Stimulated activated CD4-positive, alpha-beta T cell treated with anti-CD3 and anti-CD28 coated beads, Interleukin-2, amount 100 ng/mL, for 4 hours (primary cell): ENCODE measurements around the gene POU3F3.

Experiments used
- DNase-seq: peaks from one replicate; pipeline ENCODE4 v3.0.0-alpha.2; 2020; ENCODE audit warnings: low read depth

Gene POU3F3

DNA sequence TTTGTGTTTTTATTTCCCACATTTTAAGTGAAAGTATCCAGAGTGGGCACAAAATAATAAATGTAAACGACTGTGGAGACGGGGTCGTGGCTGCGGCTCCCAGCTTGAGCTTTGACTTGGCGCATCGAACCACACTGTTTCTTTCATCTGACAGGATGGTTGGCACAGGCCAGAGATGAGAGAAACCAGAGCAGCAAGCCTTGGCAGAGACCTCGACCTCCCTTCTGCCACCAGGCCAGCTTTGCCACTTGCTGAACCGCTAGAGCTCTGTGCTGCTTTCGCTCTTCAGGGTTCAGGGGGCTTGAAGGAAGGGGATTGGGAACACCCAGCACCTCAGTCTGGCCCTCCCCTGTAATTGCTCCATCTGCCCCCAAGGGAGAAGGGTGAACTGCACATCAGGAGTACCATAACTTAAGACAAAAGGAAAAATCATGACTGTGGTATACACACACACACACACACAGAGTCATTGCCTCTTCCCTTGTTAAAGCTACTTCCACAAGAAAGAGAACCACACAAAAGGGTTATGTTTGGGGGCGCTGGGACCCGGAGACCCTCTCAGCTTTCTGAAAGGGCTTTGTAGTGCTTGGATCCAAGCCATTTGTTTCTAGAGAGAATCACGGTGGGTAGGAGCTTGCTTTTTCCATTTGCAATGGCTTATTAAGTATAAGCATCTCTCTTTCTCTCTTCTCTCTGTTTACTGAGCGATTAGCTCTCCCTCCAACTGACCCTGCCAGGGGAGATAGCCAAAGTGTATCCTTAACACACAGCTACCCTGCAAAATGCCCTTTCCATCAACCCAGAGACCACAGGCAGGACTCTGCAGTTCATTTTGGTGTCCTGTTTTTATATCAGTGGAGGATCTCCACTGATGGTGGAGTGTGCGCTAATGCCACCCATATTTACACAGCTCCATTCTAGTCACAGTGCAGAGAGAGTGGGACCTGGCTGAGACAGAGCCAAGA lies 23.0 kb downstream of the POU3F3 start:
- no peak for DNase-seq

- no peak for DNase-seq
Measured at GRCh38 chr2:104878863-104879512, 25.1 kb downstream of the POU3F3 start.

GRCh38 chr2:104880076-104880475 lies 26.2 kb downstream of the POU3F3 start:
- DNase-seq = no peak

- no peak for DNase-seq
Measured at GRCh38 chr2:104883357-104883756, 29.4 kb downstream of the POU3F3 start.

GRCh38 chr2:104885119-104885782 lies 31.3 kb downstream of the POU3F3 start:
- no peak for DNase-seq

- no peak for DNase-seq
Measured at GRCh38 chr2:104887676-104888075, 33.8 kb downstream of the POU3F3 start.

DNA sequence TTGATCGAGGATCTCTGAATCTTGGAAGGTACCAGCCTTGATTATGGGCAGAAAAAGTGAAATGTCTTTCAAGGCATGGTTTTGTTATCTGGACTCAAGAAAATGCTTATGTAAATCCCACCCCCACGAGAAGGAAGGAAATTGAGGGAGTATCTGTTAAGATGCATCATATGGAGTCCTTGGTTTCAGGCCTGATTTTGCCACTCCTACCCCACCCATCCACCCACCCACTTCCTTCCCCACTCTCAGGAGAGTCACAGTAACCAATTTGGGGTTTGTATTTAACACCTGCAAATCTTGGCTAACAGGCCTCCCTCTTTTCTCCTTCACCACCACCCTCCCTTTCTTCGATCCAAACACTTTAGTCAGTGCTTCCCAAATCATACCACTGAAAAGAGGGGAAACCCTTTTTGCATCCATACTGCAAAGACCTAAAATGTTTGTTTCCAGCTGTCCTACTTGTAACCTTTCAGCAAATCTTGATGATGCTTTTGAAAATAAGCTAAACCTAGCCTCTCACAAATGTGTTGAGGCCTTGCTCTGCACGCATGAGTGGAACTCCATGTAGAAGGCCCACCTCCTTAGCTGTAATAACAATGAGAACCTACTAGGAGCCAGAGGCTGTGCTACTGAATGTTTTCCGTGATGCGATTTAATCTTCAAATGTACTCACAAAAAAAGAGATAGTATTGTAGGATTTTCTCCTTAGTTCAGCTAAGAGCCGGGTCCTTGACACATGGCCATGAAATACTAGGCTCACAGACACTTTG lies 34.8 kb downstream of the POU3F3 start:
- DNase-seq = no peak

DNA sequence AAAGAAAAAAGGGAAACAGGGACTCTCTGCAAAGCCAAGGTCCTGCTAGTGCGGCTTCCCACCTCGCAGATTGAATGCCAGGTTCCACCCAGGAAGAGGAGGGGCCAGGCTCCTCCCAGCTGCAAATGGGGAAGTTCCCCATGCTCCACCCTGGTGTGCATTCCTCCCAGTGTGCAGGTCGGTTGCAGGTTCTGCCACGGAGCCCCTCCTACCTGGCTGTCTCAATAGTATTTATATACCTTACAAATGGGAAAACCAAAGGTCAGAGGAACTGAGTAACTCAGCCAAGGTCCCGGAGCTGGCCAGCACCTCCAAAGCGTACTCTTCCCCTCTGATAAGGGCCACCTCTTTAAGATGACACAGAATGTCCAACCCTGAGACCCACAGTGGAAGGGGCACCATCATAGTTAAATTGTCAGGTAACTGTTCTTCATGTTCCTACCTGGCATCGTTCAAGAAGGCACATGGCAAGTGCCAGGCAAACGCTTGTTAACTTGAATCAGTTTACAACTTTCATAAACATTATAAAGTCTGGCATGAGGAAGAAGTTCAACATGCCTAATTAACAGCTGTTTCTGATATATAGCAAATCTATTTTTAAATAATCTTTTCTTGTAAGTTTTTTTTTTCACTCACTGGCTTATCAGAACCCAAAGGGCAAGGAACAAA lies 35.5 kb downstream of the POU3F3 start:
- DNase-seq = no peak

GRCh38 chr2:104889960-104890684 lies 36.2 kb downstream of the POU3F3 start:
- DNase-seq = no peak

- DNase-seq = no peak
Measured at GRCh38 chr2:104890685-104891069, 36.8 kb downstream of the POU3F3 start.

DNA sequence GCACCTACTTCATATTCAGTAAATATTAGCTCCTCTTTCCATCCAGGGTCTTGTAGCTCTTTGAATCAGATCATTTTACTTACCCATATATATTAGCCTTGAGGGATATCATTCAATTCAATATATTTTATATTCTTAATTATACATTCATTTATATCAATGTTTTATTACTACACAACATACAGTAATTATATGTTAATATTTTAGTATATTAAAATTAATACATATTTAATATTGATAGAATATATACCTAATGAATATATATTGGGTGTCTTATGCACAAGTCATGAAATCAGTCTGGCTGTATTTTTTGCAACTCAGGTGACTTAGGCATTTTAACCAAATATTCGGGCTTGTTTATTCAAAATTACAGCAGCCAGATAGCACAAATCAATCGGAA lies 37.2 kb downstream of the POU3F3 start:
- DNase-seq = no peak

DNA sequence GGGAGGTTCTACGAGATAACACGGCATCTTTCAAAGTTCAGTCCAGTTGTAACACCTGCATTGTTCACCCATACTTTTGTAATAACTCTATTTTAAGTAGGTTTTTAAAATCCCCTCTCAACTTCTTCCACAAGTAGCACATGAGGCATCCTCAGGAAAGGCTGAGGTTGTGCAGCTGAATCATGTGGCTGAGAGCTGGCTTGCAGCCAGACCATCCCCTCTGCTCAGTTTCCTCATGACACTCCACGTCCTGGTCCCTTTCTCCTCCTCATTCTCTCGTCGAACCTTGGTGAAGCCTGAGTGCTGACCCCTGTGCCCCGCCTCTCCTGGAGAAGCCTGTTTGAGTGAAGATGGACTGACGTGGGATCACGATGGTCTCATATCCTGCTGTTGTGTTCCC lies 42.5 kb downstream of the POU3F3 start:
- DNase-seq = no peak

DNA sequence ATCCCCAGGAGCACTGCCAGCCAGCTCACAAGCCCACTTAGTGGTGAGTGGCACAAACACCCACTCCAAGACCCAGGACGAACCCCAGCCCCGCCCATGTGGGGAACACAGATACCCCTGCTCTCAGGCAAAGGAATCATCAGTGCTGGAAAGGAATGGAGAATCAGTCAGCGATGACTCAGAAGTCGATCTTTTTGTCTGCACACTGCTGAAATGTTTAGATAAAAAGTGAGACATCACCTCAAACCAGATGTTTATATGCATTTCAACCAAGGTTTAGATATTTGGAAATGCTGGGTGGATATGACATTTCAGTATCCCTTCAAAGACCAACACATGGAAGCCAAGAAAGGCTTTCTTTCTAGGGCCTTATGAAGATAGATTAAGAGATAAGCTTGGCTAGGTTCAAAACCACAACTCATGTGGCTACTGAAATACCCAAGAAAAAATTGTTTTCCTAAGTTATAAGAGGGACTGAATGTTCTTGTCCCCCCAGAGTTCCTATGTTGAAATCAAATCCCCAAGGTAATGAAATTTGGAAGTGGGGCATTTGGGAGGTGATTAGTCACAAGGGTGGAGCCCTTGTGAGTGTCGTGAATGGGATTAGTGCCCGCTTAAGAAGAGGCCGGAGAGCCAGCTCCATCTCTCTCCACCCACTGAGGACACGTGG lies 43.7 kb downstream of the POU3F3 start:
- DNase-seq = no peak

- DNase-seq = no peak
Measured at GRCh38 chr2:104900608-104901007, 46.7 kb downstream of the POU3F3 start.

- DNase-seq = no peak
Measured at GRCh38 chr2:104901037-104901881, 47.3 kb downstream of the POU3F3 start.

- DNase-seq = no peak
Measured at GRCh38 chr2:104902317-104902716, 48.4 kb downstream of the POU3F3 start.
